GM10266 (cell line): Measurements from ENCODE around the gene LRRC3.
A peak's percentile ranks its signal among the peaks of the same experiment; 100 is the strongest.

Experiments
- DNase-seq: peaks from one replicate; pipeline ENCODE4 v3.0.0; 2012; ENCODE audit errors: extremely low spot score
- CTCF ChIP-seq: IDR thresholded peaks from 2 replicates; pipeline ENCODE4 v1.5.1; 2012; ENCODE audit warnings: mild to moderate bottlenecking, low read depth; ENCODE audit not compliant: control insufficient read depth, insufficient read depth; ENCODE audit errors: missing control alignments

LRRC3 gene

GRCh38 chr21:44483288-44484237, 28.3 kb downstream of the LRRC3 start:
- no peak for TF ChIP-seq CTCF

GRCh38 chr21:44484498-44485253, 29.4 kb downstream of the LRRC3 start:
- no peak for TF ChIP-seq CTCF
- no peak for DNase-seq

More at GRCh38 chr21:44483288-44484237, 28.3 kb downstream of the LRRC3 start:
- no peak for DNase-seq

GRCh38 chr21:44485254-44485793, 30.0 kb downstream of the LRRC3 start:
- TF ChIP-seq CTCF, result no peak
- no peak for DNase-seq

GRCh38 chr21:44485796-44486195, 30.5 kb downstream of the LRRC3 start:
- no peak for DNase-seq
- no peak for TF ChIP-seq CTCF

GRCh38 chr21:44486302-44486701, 31.0 kb downstream of the LRRC3 start:
- TF ChIP-seq CTCF, result no peak
- DNase-seq, result no peak

GRCh38 chr21:44487831-44488230, 32.5 kb downstream of the LRRC3 start:
- DNase-seq, result peak; percentile 64

More at GRCh38 chr21:44487831-44488230, 32.5 kb downstream of the LRRC3 start:
- peak; percentile 40 for TF ChIP-seq CTCF
